HepG2 (cell line): ENCODE results near the gene DCTN1. TPM values are rescaled to one million over a fixed set of nuclear protein-coding genes. Genes with fewer than 3 reads are reported as not detected.
A peak's percentile ranks its signal among the peaks of the same experiment; 100 is the strongest.

Experiments used
- DNMT1 ChIP-seq: sonication (generic); formaldehyde crosslinking; IDR thresholded peaks from 2 replicates; pipeline ENCODE4 v1.5.1; 2020; ENCODE audit warnings: mild to moderate bottlenecking, missing genetic modification reagents
- ELF3 ChIP-seq: IDR thresholded peaks from 2 replicates; pipeline ENCODE4 v1.6.1; 2016; ENCODE audit warnings: missing genetic modification reagents, missing compliant biosample characterization
- ESRRA ChIP-seq: sonication (generic); formaldehyde crosslinking; IDR thresholded peaks from 2 replicates; pipeline ENCODE4 v1.5.1; 2020; ENCODE audit warnings: mild to moderate bottlenecking, low read depth, missing genetic modification reagents
- FOXM1 ChIP-seq: sonication (generic); formaldehyde crosslinking; IDR thresholded peaks from 2 replicates; pipeline ENCODE4 v1.5.0; 2020; ENCODE audit warnings: missing genetic modification reagents
- GLI4 ChIP-seq: sonication (generic); formaldehyde crosslinking; IDR thresholded peaks from 2 replicates; pipeline ENCODE4 v1.5.1; 2020; ENCODE audit warnings: missing genetic modification reagents, mild to moderate bottlenecking, moderate library complexity, borderline replicate concordance
- HNRNPLL ChIP-seq: fragments of 200-400 bp; formaldehyde crosslinking; IDR thresholded peaks from 2 replicates; pipeline ENCODE4 v1.6.1; 2017; ENCODE audit warnings: mild to moderate bottlenecking, low read depth, low read length; ENCODE audit not compliant: poor library complexity, severe bottlenecking
- JUND ChIP-seq: sonication (generic); formaldehyde crosslinking; IDR thresholded peaks from 2 replicates; pipeline ENCODE4 v1.8.0; 2022; ENCODE audit warnings: mild to moderate bottlenecking, missing genetic modification reagents
- KLF11 ChIP-seq: IDR thresholded peaks from 2 replicates; pipeline ENCODE4 v1.6.1; 2016; ENCODE audit warnings: missing compliant biosample characterization
- KLF9 ChIP-seq: IDR thresholded peaks from 2 replicates; pipeline ENCODE4 v1.6.1; 2016; ENCODE audit warnings: low read depth
- MBD4 ChIP-seq: IDR thresholded peaks from 2 replicates; pipeline ENCODE4 v1.6.1; 2012; ENCODE audit warnings: low read length, inconsistent platforms, borderline replicate concordance
- NCOR1 ChIP-seq: fragments of 200-600 bp; sonication (generic); IDR thresholded peaks from 2 replicates; pipeline ENCODE4 v1.7.0; 2017; ENCODE audit warnings: antibody characterized with exemption, low read length, borderline replicate concordance
- NR2F6 ChIP-seq, 2 experiments: IDR thresholded peaks; 2 replicates each; pipeline ENCODE4 v1.6.1; 2016; ENCODE audit warnings: antibody characterized with exemption in 1 of 2, mild to moderate bottlenecking in 1 of 2
- POLR2G ChIP-seq: fragments of 200-400 bp; formaldehyde crosslinking; IDR thresholded peaks from 2 replicates; pipeline ENCODE4 v1.6.1; 2018; ENCODE audit warnings: mild to moderate bottlenecking, low read depth, low read length, moderate library complexity
- SIN3B ChIP-seq: fragments of 150-350 bp; IDR thresholded peaks from 2 replicates; pipeline ENCODE4 v1.6.1; 2014; ENCODE audit warnings: low read length
- SMAD9 ChIP-seq: sonication (generic); formaldehyde crosslinking; IDR thresholded peaks from 2 replicates; pipeline ENCODE4 v1.5.1; 2020; ENCODE audit warnings: mild to moderate bottlenecking, missing genetic modification reagents
- SRSF9 ChIP-seq: fragments of 200-400 bp; formaldehyde crosslinking; IDR thresholded peaks from 2 replicates; pipeline ENCODE4 v1.6.1; 2018; ENCODE audit warnings: borderline replicate concordance, mild to moderate bottlenecking, low read depth, low read length; ENCODE audit not compliant: insufficient read depth, poor library complexity, severe bottlenecking
- TEAD3 ChIP-seq: optimal IDR thresholded peaks from 2 replicates; pipeline ENCODE3; 2016; ENCODE audit warnings: borderline replicate concordance
- ZBTB3 ChIP-seq: sonication (generic); formaldehyde crosslinking; IDR thresholded peaks from 2 replicates; pipeline ENCODE4 v1.4.0; 2020; ENCODE audit warnings: low read depth, mild to moderate bottlenecking, moderate library complexity, missing genetic modification reagents, borderline replicate concordance
- ZNF12 ChIP-seq: sonication (generic); formaldehyde crosslinking; IDR thresholded peaks from 2 replicates; pipeline ENCODE4 v1.5.0; 2020; ENCODE audit warnings: missing genetic modification reagents
- ZNF296 ChIP-seq: sonication (generic); formaldehyde crosslinking; conservative IDR thresholded peaks from 2 replicates; pipeline ENCODE4 v1.5.0; 2020; ENCODE audit warnings: mild to moderate bottlenecking, missing genetic modification reagents
- ZNF496 ChIP-seq: sonication (generic); formaldehyde crosslinking; IDR thresholded peaks from 2 replicates; pipeline ENCODE4 v1.8.1; 2023; ENCODE audit warnings: mild to moderate bottlenecking, moderate library complexity, missing genetic modification reagents; ENCODE audit not compliant: insufficient replicate concordance
- ZNF713 ChIP-seq: sonication (generic); formaldehyde crosslinking; IDR thresholded peaks from 2 replicates; pipeline ENCODE4 v1.4.0; 2020; ENCODE audit warnings: mild to moderate bottlenecking, missing genetic modification reagents
- ZNF766 ChIP-seq: sonication (generic); formaldehyde crosslinking; IDR thresholded peaks from 2 replicates; pipeline ENCODE4 v1.5.0; 2020; ENCODE audit warnings: missing genetic modification reagents, borderline replicate concordance
- ZNF775 ChIP-seq: sonication (generic); formaldehyde crosslinking; IDR thresholded peaks from 2 replicates; pipeline ENCODE4 v1.4.0; 2020; ENCODE audit warnings: missing genetic modification reagents, mild to moderate bottlenecking, moderate library complexity, borderline replicate concordance
- polyA plus RNA-seq, 8 experiments: library from polyadenylated mRNA; depleted of rRNA in 3 of 8; stranded (reverse) in 7 of 8; unstranded in 1 of 8; fragments of >200 nt; fragmentation: Illumina TruSeq in 4 of 8; extraction: Trizol in 4 of 8; gene quantifications; 2 replicates each; pipeline versions ENCODE4 v1.2.1 to v1.2.3, GENCODE V29; 2011 to 2016; ENCODE audit warnings: low read depth in 4 of 8, missing spikeins in 1 of 8, mixed read lengths in 1 of 8; ENCODE audit not compliant: insufficient read depth in 1 of 8
- total RNA-seq, 5 experiments: library from RNA; depleted of rRNA; stranded (reverse); fragments of >200 nt; fragmentation: Illumina TruSeq; extraction: Trizol; gene quantifications; 2 replicates each; pipeline ENCODE4 v1.2.3, GENCODE V29; 2016; ENCODE audit warnings: low read depth in 1 of 5
- TF ChIP-seq, protein P1 (sequence below): sonication (generic); formaldehyde crosslinking; IDR thresholded peaks from 2 replicates; pipeline ENCODE4 v1.4.0; 2020; ENCODE audit warnings: missing genetic modification reagents
- TF ChIP-seq, protein P2 (sequence below): sonication (generic); formaldehyde crosslinking; IDR thresholded peaks from 2 replicates; pipeline ENCODE4 v1.9.0; 2021; ENCODE audit warnings: missing genetic modification reagents, mild to moderate bottlenecking, borderline replicate concordance
- TF ChIP-seq, protein P3 (sequence below): sonication (generic); formaldehyde crosslinking; IDR thresholded peaks from 2 replicates; pipeline ENCODE4 v1.5.1; 2020; ENCODE audit warnings: missing genetic modification reagents, mild to moderate bottlenecking, borderline replicate concordance

Gene DCTN1
- total and polyA plus RNA-seq, 2 of the 13 experiments (the other 11 are each of a cell fraction or from before 2014, with no cell fraction given) = 73.2 to 122 TPM

DNA sequence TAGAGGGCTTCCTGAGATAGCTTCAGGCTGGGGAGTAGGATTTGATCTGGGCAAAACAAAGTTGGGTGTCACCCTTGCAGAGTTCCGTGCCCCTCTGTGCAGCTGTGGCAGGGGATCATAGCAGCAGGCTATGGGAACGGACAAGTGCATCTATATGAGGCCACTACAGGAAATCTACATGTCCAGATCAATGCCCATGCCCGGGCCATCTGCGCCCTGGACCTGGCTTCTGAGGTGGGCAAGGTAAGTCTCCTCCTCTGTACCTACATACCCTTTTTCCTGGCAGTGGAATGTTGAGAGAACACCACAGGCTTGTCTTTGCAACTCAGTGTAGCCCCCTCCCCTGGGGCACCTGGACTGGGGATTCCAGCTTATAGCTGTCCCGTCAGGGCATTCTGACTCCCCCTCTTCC is 44.9 kb upstream of the DCTN1 start (continued):
- no peak for TF ChIP-seq GLI4 (CRISPR knock-in tag)
- TF ChIP-seq POLR2G = peak; percentile 28
- TF ChIP-seq HNRNPLL = no peak
- TF ChIP-seq MBD4 = peak; percentile 33; the same call in 1 of the 2 replicates
- TF ChIP-seq SRSF9 = no peak
- no peak for TF ChIP-seq ZNF775 (CRISPR knock-in tag)
- TF ChIP-seq KLF11 = no peak
- no peak for TF ChIP-seq NR2F6 (IDR thresholded peaks at IDR 0.05)
- TF ChIP-seq NR2F6 (CRISPR knock-in tag; IDR thresholded peaks at IDR 0.05) = no peak
- TF ChIP-seq JUND (CRISPR knock-in tag) = no peak
- TF ChIP-seq SMAD9 = no peak
- no peak for TF ChIP-seq ESRRA (CRISPR knock-in tag)
- no peak for TF ChIP-seq KLF9 (CRISPR knock-in tag)
- TF ChIP-seq FOXM1 (CRISPR knock-in tag) = no peak
- no peak for TF ChIP-seq ZNF713
- TF ChIP-seq, protein P1, sequence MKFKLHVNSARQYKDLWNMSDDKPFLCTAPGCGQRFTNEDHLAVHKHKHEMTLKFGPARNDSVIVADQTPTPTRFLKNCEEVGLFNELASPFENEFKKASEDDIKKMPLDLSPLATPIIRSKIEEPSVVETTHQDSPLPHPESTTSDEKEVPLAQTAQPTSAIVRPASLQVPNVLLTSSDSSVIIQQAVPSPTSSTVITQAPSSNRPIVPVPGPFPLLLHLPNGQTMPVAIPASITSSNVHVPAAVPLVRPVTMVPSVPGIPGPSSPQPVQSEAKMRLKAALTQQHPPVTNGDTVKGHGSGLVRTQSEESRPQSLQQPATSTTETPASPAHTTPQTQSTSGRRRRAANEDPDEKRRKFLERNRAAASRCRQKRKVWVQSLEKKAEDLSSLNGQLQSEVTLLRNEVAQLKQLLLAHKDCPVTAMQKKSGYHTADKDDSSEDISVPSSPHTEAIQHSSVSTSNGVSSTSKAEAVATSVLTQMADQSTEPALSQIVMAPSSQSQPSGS (CRISPR knock-in tag) = no peak
- TF ChIP-seq, protein P2, sequence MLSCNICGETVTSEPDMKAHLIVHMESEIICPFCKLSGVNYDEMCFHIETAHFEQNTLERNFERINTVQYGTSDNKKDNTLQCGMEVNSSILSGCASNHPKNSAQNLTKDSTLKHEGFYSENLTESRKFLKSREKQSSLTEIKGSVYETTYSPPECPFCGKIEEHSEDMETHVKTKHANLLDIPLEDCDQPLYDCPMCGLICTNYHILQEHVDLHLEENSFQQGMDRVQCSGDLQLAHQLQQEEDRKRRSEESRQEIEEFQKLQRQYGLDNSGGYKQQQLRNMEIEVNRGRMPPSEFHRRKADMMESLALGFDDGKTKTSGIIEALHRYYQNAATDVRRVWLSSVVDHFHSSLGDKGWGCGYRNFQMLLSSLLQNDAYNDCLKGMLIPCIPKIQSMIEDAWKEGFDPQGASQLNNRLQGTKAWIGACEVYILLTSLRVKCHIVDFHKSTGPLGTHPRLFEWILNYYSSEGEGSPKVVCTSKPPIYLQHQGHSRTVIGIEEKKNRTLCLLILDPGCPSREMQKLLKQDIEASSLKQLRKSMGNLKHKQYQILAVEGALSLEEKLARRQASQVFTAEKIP (CRISPR knock-in tag) = no peak
- no peak for TF ChIP-seq ELF3 (CRISPR knock-in tag)
- no peak for TF ChIP-seq SIN3B
- TF ChIP-seq ZNF496 (CRISPR knock-in tag) = no peak
- no peak for TF ChIP-seq TEAD3 (CRISPR knock-in tag)
- TF ChIP-seq ZNF766 = no peak
- no peak for TF ChIP-seq DNMT1
- TF ChIP-seq, protein P3, sequence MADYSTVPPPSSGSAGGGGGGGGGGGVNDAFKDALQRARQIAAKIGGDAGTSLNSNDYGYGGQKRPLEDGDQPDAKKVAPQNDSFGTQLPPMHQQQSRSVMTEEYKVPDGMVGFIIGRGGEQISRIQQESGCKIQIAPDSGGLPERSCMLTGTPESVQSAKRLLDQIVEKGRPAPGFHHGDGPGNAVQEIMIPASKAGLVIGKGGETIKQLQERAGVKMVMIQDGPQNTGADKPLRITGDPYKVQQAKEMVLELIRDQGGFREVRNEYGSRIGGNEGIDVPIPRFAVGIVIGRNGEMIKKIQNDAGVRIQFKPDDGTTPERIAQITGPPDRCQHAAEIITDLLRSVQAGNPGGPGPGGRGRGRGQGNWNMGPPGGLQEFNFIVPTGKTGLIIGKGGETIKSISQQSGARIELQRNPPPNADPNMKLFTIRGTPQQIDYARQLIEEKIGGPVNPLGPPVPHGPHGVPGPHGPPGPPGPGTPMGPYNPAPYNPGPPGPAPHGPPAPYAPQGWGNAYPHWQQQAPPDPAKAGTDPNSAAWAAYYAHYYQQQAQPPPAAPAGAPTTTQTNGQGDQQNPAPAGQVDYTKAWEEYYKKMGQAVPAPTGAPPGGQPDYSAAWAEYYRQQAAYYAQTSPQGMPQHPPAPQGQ (CRISPR knock-in tag) = no peak
- no peak for TF ChIP-seq ZBTB3 (CRISPR knock-in tag)
- TF ChIP-seq NCOR1 = no peak
- TF ChIP-seq ZNF12 (CRISPR knock-in tag) = no peak
- TF ChIP-seq ZNF296 = no peak
